GM23338 (cell line): ENCODE results near the gene RSAD1. TPM values are rescaled to one million over a fixed set of nuclear protein-coding genes. Genes with fewer than 3 reads are reported as not detected.

Source experiments
- ATAC-seq: fragments of 200-7000 bp; cut with Tn5 transposase; 3 replicates; pipeline ENCODE4 v1.9.1; 2020
- DNase-seq: peaks from one replicate; pipeline ENCODE4 v3.0.0-alpha.2; 2015; ENCODE audit warnings: low spot score
- H2AFZ ChIP-seq: fragments of 200-600 bp; sonication (generic); 2 replicates; pipeline ENCODE4 v1.8.0; 2016; ENCODE audit warnings: antibody characterized with exemption, mild to moderate bottlenecking, moderate library complexity
- H3F3A ChIP-seq: fragments of 200-600 bp; sonication (generic); replicated peaks from 2 replicates; pipeline ENCODE4 v1.8.0; 2017; ENCODE audit warnings: antibody characterized with exemption, mixed run types, low read depth
- H3K27ac ChIP-seq: fragments of 200-600 bp; sonication (generic); 2 replicates; pipeline ENCODE4 v1.6.1; 2016; ENCODE audit warnings: low read depth
- H3K27me3 ChIP-seq: fragments of 200-600 bp; sonication (generic); 2 replicates; pipeline ENCODE4 v1.8.0; 2016; ENCODE audit warnings: mild to moderate bottlenecking, mixed run types, moderate library complexity; ENCODE audit not compliant: insufficient read depth
- H3K36me3 ChIP-seq: fragments of 200-600 bp; sonication (generic); 2 replicates; pipeline ENCODE4 v1.8.0; 2016; ENCODE audit warnings: mild to moderate bottlenecking; ENCODE audit not compliant: insufficient read depth
- H3K4me1 ChIP-seq: fragments of 200-600 bp; sonication (generic); 2 replicates; pipeline ENCODE4 v1.8.0; 2016; ENCODE audit warnings: mild to moderate bottlenecking, moderate library complexity; ENCODE audit not compliant: insufficient read depth
- H3K4me2 ChIP-seq: fragments of 200-600 bp; sonication (generic); 2 replicates; pipeline ENCODE4 v1.7.1; 2017; ENCODE audit warnings: mixed run types
- H3K4me3 ChIP-seq: fragments of 200-600 bp; sonication (generic); 2 replicates; pipeline ENCODE4 v1.6.1; 2016; ENCODE audit warnings: mixed run types
- H3K79me2 ChIP-seq: fragments of 200-600 bp; sonication (generic); replicated peaks from 2 replicates; pipeline ENCODE4 v1.8.0; 2017; ENCODE audit warnings: mild to moderate bottlenecking; ENCODE audit not compliant: insufficient read depth
- H3K9me2 ChIP-seq: fragments of 200-600 bp; sonication (generic); 2 replicates; pipeline ENCODE4 v1.8.0; 2017; ENCODE audit not compliant: insufficient read depth
- H4K20me1 ChIP-seq: fragments of 200-600 bp; sonication (generic); replicated peaks from 2 replicates; pipeline ENCODE4 v1.8.0; 2017; ENCODE audit warnings: mild to moderate bottlenecking; ENCODE audit not compliant: insufficient read depth
- H3K27ac Mint-ChIP-seq: 2 replicates; pipeline ENCODE4 v1.8.0; 2020; ENCODE audit warnings: inconsistent platforms, mild to moderate bottlenecking, moderate library complexity, mixed read lengths
- H3K27me3 Mint-ChIP-seq: 3 replicates; pipeline ENCODE4 v1.8.0; 2022; ENCODE audit warnings: low read depth, mild to moderate bottlenecking, moderate library complexity, mixed read lengths, inconsistent platforms; ENCODE audit not compliant: insufficient read depth, poor library complexity
- H3K36me3 Mint-ChIP-seq: 3 replicates; pipeline ENCODE4 v1.8.0; 2021; ENCODE audit warnings: low read depth, mild to moderate bottlenecking, inconsistent platforms, moderate library complexity, mixed read lengths
- H3K4me1 Mint-ChIP-seq: 3 replicates; pipeline ENCODE4 v1.8.0; 2020; ENCODE audit warnings: mild to moderate bottlenecking, inconsistent platforms, mixed read lengths
- H3K4me3 Mint-ChIP-seq: 3 replicates; pipeline ENCODE4 v1.8.0; 2021; ENCODE audit warnings: moderate library complexity, mild to moderate bottlenecking, inconsistent platforms, mixed read lengths
- H3K9me3 Mint-ChIP-seq: 3 replicates; pipeline ENCODE4 v1.8.0; 2020; ENCODE audit warnings: moderate library complexity, mild to moderate bottlenecking, inconsistent platforms, mixed read lengths
- CREB1 ChIP-seq: fragments of 250-450 bp; sonication (Bioruptor Pico); IDR thresholded peaks from 2 replicates; pipeline ENCODE4 v1.5.0; 2020; ENCODE audit warnings: low read depth, mild to moderate bottlenecking, moderate library complexity
- NANOG ChIP-seq: IDR thresholded peaks from 2 replicates; pipeline ENCODE4 v1.6.1; 2016; ENCODE audit warnings: antibody characterized with exemption, borderline replicate concordance
- polyA plus RNA-seq: library from polyadenylated mRNA; unstranded; fragments of >200 nt; fragmentation: Nextera tagmentation; extraction: Ambion mirVana; gene quantifications from 2 replicates; pipeline ENCODE4 v1.2.1, GENCODE V29; 2016
- total RNA-seq: library from RNA; depleted of rRNA; stranded (reverse); fragments of >200 nt; shearing (Covaris generic); gene quantifications from 2 replicates; pipeline ENCODE4 v1.2.3, GENCODE V29; 2014
- TF ChIP-seq, protein P1 (sequence below), 2 experiments: fragments of 200-600 bp in 1 of 2; sonication (generic) in 1 of 2; conservative IDR thresholded peaks; 2 replicates each; pipeline versions ENCODE4 v1.5.1 to v1.6.1; 2016 to 2017; ENCODE audit warnings: antibody characterized with exemption in 2 of 2, low read depth in 2 of 2, mild to moderate bottlenecking in 2 of 2, moderate library complexity in 1 of 2
- TF ChIP-seq, protein P2 (sequence below): fragments of 250-450 bp; sonication (Bioruptor Pico); IDR thresholded peaks from 2 replicates; pipeline ENCODE4 v1.5.0; 2020; ENCODE audit warnings: mild to moderate bottlenecking, moderate library complexity

Gene RSAD1
- total and polyA plus RNA-seq, 2 experiments from 2014 or later, result 18.4 to 28.7 TPM

DNA sequence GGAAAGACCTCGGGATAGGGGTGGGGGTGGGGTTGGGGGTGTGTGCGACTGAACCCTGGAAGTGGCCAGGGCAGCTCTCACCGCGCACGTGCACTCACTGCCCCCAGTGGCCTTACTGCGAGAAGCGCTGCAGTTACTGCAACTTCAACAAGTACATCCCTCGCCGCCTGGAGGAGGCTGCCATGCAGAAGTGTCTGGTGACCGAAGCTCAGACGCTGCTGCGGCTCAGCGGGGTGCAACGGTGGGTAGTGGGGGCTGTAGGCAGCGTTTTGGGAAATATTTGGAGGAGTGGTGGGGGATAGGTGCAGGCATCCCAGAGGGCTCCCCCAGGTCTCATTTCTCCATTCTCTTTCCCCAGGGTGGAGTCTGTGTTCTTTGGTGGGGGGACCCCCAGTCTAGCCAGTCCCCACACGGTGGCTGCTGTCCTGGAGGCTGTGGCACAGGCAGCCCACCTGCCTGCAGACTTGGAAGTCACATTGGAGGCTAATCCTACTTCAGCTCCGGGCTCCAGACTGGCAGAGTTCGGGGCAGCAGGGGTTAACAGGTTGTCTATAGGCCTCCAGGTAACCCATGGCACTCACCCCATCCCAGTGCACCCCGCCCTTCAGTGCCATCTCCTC lies 972 bp downstream of the RSAD1 start:
- H4K20me1 ChIP-seq, result no peaks in the 10 kb centered on the region
- H3K27ac ChIP-seq, result no peak overlapping the region
- H3K4me3 ChIP-seq, result peak overlapping the region; percentile 93
- Mint-ChIP-seq H3K4me3 (peak overlapping the region; percentile 88), H3K36me3 (peaks cover 22% of the 10 kb centered on the region; the same call in 2 of the 3 replicates), H3K27me3 (peaks cover 11% of the 10 kb centered on the region), H3K27ac (peak overlapping the region; percentile 88), H3K4me1 (peaks cover 16% of the 10 kb centered on the region), H3K9me3 (no peaks in the 10 kb centered on the region)
- DNase-seq, result peak; percentile 92
- H3K4me1 ChIP-seq, result peaks cover 6% of the 10 kb centered on the region; the same call in 1 of the 2 replicates
- 0 out of 2 replicates have a peak, but pooled peaks cover 16% of the 10 kb centered on the region for H3F3A ChIP-seq
- peaks cover 11% of the 10 kb centered on the region; the same call in 1 of the 2 replicates for H3K27me3 ChIP-seq
- H3K36me3 ChIP-seq, result no peaks in the 10 kb centered on the region
- no peaks in the 10 kb centered on the region for H3K9me2 ChIP-seq
- no peaks in the 10 kb centered on the region for H3K79me2 ChIP-seq
- TF ChIP-seq CREB1 (CRISPR knock-in tag), result peak; percentile 27; the same call in 1 of the 2 replicates
- TF ChIP-seq NANOG, result no peak
- TF ChIP-seq, protein P1, sequence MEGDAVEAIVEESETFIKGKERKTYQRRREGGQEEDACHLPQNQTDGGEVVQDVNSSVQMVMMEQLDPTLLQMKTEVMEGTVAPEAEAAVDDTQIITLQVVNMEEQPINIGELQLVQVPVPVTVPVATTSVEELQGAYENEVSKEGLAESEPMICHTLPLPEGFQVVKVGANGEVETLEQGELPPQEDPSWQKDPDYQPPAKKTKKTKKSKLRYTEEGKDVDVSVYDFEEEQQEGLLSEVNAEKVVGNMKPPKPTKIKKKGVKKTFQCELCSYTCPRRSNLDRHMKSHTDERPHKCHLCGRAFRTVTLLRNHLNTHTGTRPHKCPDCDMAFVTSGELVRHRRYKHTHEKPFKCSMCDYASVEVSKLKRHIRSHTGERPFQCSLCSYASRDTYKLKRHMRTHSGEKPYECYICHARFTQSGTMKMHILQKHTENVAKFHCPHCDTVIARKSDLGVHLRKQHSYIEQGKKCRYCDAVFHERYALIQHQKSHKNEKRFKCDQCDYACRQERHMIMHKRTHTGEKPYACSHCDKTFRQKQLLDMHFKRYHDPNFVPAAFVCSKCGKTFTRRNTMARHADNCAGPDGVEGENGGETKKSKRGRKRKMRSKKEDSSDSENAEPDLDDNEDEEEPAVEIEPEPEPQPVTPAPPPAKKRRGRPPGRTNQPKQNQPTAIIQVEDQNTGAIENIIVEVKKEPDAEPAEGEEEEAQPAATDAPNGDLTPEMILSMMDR (conservative IDR thresholded peaks at IDR 0.05; ENCODE audit: low read depth in 2 of 2), result peak; percentile 35 to 64
- TF ChIP-seq, protein P2, sequence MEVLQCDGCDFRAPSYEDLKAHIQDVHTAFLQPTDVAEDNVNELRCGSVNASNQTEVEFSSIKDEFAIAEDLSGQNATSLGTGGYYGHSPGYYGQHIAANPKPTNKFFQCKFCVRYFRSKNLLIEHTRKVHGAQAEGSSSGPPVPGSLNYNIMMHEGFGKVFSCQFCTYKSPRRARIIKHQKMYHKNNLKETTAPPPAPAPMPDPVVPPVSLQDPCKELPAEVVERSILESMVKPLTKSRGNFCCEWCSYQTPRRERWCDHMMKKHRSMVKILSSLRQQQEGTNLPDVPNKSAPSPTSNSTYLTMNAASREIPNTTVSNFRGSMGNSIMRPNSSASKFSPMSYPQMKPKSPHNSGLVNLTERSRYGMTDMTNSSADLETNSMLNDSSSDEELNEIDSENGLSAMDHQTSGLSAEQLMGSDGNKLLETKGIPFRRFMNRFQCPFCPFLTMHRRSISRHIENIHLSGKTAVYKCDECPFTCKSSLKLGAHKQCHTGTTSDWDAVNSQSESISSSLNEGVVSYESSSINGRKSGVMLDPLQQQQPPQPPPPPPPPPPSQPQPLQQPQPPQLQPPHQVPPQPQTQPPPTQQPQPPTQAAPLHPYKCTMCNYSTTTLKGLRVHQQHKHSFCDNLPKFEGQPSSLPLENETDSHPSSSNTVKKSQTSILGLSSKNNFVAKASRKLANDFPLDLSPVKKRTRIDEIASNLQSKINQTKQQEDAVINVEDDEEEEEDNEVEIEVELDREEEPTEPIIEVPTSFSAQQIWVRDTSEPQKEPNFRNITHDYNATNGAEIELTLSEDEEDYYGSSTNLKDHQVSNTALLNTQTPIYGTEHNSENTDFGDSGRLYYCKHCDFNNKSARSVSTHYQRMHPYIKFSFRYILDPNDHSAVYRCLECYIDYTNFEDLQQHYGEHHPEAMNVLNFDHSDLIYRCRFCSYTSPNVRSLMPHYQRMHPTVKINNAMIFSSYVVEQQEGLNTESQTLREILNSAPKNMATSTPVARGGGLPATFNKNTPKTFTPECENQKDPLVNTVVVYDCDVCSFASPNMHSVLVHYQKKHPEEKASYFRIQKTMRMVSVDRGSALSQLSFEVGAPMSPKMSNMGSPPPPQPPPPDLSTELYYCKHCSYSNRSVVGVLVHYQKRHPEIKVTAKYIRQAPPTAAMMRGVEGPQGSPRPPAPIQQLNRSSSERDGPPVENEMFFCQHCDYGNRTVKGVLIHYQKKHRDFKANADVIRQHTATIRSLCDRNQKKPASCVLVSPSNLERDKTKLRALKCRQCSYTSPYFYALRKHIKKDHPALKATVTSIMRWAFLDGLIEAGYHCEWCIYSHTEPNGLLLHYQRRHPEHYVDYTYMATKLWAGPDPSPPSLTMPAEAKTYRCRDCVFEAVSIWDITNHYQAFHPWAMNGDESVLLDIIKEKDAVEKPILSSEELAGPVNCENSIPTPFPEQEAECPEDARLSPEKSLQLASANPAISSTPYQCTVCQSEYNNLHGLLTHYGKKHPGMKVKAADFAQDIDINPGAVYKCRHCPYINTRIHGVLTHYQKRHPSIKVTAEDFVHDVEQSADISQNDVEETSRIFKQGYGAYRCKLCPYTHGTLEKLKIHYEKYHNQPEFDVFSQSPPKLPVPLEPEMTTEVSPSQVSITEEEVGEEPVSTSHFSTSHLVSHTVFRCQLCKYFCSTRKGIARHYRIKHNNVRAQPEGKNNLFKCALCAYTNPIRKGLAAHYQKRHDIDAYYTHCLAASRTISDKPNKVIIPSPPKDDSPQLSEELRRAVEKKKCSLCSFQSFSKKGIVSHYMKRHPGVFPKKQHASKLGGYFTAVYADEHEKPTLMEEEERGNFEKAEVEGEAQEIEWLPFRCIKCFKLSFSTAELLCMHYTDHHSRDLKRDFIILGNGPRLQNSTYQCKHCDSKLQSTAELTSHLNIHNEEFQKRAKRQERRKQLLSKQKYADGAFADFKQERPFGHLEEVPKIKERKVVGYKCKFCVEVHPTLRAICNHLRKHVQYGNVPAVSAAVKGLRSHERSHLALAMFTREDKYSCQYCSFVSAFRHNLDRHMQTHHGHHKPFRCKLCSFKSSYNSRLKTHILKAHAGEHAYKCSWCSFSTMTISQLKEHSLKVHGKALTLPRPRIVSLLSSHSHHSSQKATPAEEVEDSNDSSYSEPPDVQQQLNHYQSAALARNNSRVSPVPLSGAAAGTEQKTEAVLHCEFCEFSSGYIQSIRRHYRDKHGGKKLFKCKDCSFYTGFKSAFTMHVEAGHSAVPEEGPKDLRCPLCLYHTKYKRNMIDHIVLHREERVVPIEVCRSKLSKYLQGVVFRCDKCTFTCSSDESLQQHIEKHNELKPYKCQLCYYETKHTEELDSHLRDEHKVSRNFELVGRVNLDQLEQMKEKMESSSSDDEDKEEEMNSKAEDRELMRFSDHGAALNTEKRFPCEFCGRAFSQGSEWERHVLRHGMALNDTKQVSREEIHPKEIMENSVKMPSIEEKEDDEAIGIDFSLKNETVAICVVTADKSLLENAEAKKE, result no peak
- peak overlapping the region; percentile 100 for H3K4me2 ChIP-seq
- H2AFZ ChIP-seq, result peak overlapping the region; percentile 98
- ATAC-seq, result peak; percentile 70
